ENCODE data around the gene ZNF577.

Gene ZNF577

GRCh38 chr19:51861870-51862622 lies 25.7 kb downstream of the ZNF577 start:
- DNase-seq, result peak; percentile 14

GRCh38 chr19:51837145-51837544 lies 50.6 kb downstream of the ZNF577 start:
- no peak for DNase-seq

- DNase-seq, result peak; percentile 98
Measured at GRCh38 chr19:51830274-51830673, 57.5 kb downstream of the ZNF577 start.

DNA sequence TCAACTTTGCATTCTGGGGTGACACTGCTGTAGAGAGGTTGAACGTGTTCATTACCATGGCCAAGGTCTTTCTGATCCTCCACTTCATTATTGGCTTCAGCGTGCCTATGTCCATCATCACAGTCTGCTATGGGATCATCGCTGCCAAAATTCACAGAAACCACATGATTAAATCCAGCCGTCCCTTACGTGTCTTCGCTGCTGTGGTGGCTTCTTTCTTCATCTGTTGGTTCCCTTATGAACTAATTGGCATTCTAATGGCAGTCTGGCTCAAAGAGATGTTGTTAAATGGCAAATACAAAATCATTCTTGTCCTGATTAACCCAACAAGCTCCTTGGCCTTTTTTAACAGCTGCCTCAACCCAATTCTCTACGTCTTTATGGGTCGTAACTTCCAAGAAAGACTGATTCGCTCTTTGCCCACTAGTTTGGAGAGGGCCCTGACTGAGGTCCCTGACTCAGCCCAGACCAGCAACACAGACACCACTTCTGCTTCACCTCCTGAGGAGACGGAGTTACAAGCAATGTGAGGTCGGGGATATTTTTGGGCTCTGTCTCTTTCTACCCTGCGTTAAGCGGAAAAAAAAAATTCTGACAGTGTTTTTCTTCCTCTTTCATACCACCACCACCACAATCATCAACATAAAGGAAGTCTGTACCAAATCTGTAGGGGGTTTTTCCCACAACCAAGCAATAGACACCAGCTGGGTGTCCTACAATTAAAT lies 63.3 kb downstream of the ZNF577 start:
- no peak for DNase-seq

- DNase-seq, result peak; percentile 42
Measured at GRCh38 chr19:51822946-51823345, 64.8 kb downstream of the ZNF577 start.

DNA sequence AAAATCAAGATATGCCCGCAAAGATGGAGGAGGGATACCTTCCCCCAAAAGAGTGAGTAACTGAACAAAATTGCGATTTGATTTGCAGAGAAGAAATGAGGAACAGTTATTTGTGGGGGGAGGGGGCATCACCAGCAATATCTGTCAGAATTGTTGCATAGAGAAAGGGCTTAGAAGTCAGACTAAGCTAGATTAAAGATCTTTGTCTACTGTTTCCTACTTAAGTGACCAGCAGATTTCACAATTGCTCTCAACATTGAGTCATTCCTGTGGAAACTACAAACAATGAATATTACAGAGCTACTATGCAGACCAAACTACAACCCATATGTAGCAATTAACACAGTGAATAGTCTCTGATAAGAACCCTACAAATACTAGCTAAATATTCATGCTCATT lies 65.4 kb downstream of the ZNF577 start:
- peak; percentile 98 for DNase-seq

GRCh38 chr19:51821921-51822320 lies 65.8 kb downstream of the ZNF577 start:
- peak; percentile 83 for DNase-seq

GRCh38 chr19:51821456-51821855 lies 66.3 kb downstream of the ZNF577 start:
- no peak for DNase-seq

All from OCI-M1 (cell line).